Ascending aorta (tissue), 2 donors: ENCODE data around the gene WDR4. TPM values are rescaled to one million over a fixed set of nuclear protein-coding genes. Genes with fewer than 3 reads are reported as not detected.
"Not testable (repeated sequence)": the region's sequence is repeated elsewhere in the genome, so short reads cannot be mapped to it uniquely, and the experiment has no call there.

ENCODE experiments used
- DNase-seq, 2 donors: peaks; one replicate each; pipeline ENCODE4 v3.0.0-alpha.2; 2019; ENCODE audit warnings: low spot score in 2 of 2
- H3K27ac ChIP-seq, 2 donors: fragments of 200-600 bp; sonication (generic); one replicate each; pipeline ENCODE4 v1.5.1; 2016 to 2017; ENCODE audit warnings: mild to moderate bottlenecking in 1 of 2
- H3K27me3 ChIP-seq: fragments of 200-600 bp; sonication (generic); one replicate; pipeline ENCODE4 v1.5.1; 2017
- H3K36me3 ChIP-seq, 2 donors: fragments of 200-600 bp; sonication (generic); one replicate each; pipeline ENCODE4 v1.5.1; 2016
- H3K4me1 ChIP-seq, 2 donors: fragments of 200-600 bp; sonication (generic); one replicate each; pipeline ENCODE4 v1.5.1; 2016 to 2017; ENCODE audit warnings: mild to moderate bottlenecking in 1 of 2
- H3K4me3 ChIP-seq, 2 donors: fragments of 200-600 bp; sonication (generic); one replicate each; pipeline ENCODE4 v1.5.1; 2016 to 2017; ENCODE audit warnings: mild to moderate bottlenecking in 1 of 2
- H3K9me3 ChIP-seq, 2 donors: fragments of 200-600 bp; sonication (generic); one replicate each; pipeline ENCODE4 v1.5.1; 2016
- CTCF ChIP-seq, 3 experiments: fragments of 200-600 bp in 2 of 3; fragments of 450-650 bp in 1 of 3; sonication (generic) in 2 of 3; IDR thresholded peaks; one replicate each; pipeline ENCODE4 v1.5.1; 2016 to 2019; ENCODE audit warnings: antibody characterized with exemption in 3 of 3, mild to moderate bottlenecking in 1 of 3, moderate library complexity in 1 of 3
- intact Hi-C: fragments of 100-400 bp; cut with DNase I; formaldehyde crosslinking; loops from one replicate; pipeline ENCODE4 v1.15.1; 2023
- total RNA-seq: library from RNA; depleted of rRNA; stranded (reverse); fragments of >200 nt; gene quantifications from one replicate; pipeline ENCODE4 v1.1.0, GENCODE V29; 2016

WDR4 gene
- total RNA-seq, 1 donor from 2014 or later: 51.9 TPM

GRCh38 chr21:42833859-42834725 lies 45.2 kb downstream of the WDR4 start:
- no peaks in the 10 kb centered on the region for H3K36me3 ChIP-seq
- intact Hi-C loops: no loop called here
- peak in 1 of 2 donors; percentile 55 for DNase-seq

GRCh38 chr21:42833439-42833815 lies 45.9 kb downstream of the WDR4 start:
- Histone ChIP-seq H3K4me3 (no peak overlapping the region), H3K36me3 (no peaks in the 10 kb centered on the region), H3K27ac (no peak overlapping the region), H3K27me3 (no peaks in the 10 kb centered on the region), H3K9me3 (no peaks in the 10 kb centered on the region), H3K4me1 (no peaks in the 10 kb centered on the region)
- intact Hi-C loops: no loop called here
- no peak for TF ChIP-seq CTCF (IDR thresholded peaks at IDR 0.05)
- DNase-seq: no peak

More at GRCh38 chr21:42833859-42834725, 45.2 kb downstream of the WDR4 start:
- Histone ChIP-seq H3K27me3 (no peaks in the 10 kb centered on the region), H3K27ac (no peak overlapping the region), H3K4me1 (no peaks in the 10 kb centered on the region), H3K4me3 (no peak overlapping the region), H3K9me3 (no peaks in the 10 kb centered on the region)
- no peak for TF ChIP-seq CTCF (IDR thresholded peaks at IDR 0.05)

- H3K27ac ChIP-seq, H3K27me3 ChIP-seq, H3K4me1 ChIP-seq, DNase-seq, H3K9me3 ChIP-seq, H3K4me3 ChIP-seq, intact Hi-C loops, H3K36me3 ChIP-seq: not testable (repeated sequence)
Measured at GRCh38 chr21:42832321-42832630, 47.1 kb downstream of the WDR4 start.

- intact Hi-C loops: no loop called here
- DNase-seq: no peak
- Histone ChIP-seq H3K27me3 (no peaks in the 10 kb centered on the region), H3K9me3 (no peaks in the 10 kb centered on the region), H3K27ac (no peak overlapping the region), H3K4me3 (no peak overlapping the region), H3K36me3 (no peaks in the 10 kb centered on the region), H3K4me1 (no peaks in the 10 kb centered on the region)
- TF ChIP-seq CTCF (IDR thresholded peaks at IDR 0.05): no peak
Measured at GRCh38 chr21:42830456-42831455, 48.6 kb downstream of the WDR4 start.

GRCh38 chr21:42829954-42830353 lies 49.4 kb downstream of the WDR4 start:
- Histone ChIP-seq H3K4me1 (no peaks in the 10 kb centered on the region), H3K36me3 (no peaks in the 10 kb centered on the region), H3K27me3 (no peaks in the 10 kb centered on the region), H3K27ac (no peak overlapping the region), H3K9me3 (no peaks in the 10 kb centered on the region), H3K4me3 (no peak overlapping the region)
- DNase-seq: no peak
- intact Hi-C loops: no loop called here
- TF ChIP-seq CTCF (IDR thresholded peaks at IDR 0.05): no peak

- intact Hi-C loops: no loop called here
- no peak for DNase-seq
- no peak for TF ChIP-seq CTCF (IDR thresholded peaks at IDR 0.05)
- no peaks in the 10 kb centered on the region for H3K4me1 ChIP-seq
- no peaks in the 10 kb centered on the region for H3K9me3 ChIP-seq
- no peaks in the 10 kb centered on the region for H3K36me3 ChIP-seq
- H3K27ac ChIP-seq: no peak overlapping the region
- H3K4me3 ChIP-seq: no peak overlapping the region
- no peaks in the 10 kb centered on the region for H3K27me3 ChIP-seq
Measured at GRCh38 chr21:42829417-42829816, 49.9 kb downstream of the WDR4 start.
